ENCODE measurements around the gene PACS2.
"Not testable (repeated sequence)": the region's sequence is repeated elsewhere in the genome, so short reads cannot be mapped to it uniquely, and the experiment has no call there.

The PACS2 gene

GRCh38 chr14:105324871-105325270, 10.3 kb downstream of the PACS2 start:
- no peak overlapping the region for H3K27ac ChIP-seq (ENCODE audit: low read depth, low read length)
- no peaks in the 10 kb centered on the region for H3K36me3 ChIP-seq (ENCODE audit: control insufficient read depth, insufficient read depth, low read length)
- no peaks in the 10 kb centered on the region for H3K27me3 ChIP-seq (ENCODE audit: control insufficient read depth, insufficient read depth, low read length)
- H3K9ac ChIP-seq (ENCODE audit: low read length), result no peak overlapping the region
- H3K4me1 ChIP-seq (ENCODE audit: control insufficient read depth, insufficient read depth, low read length), result peaks cover 13% of the 10 kb centered on the region
- H3K4me3 ChIP-seq (ENCODE audit: low read length), result no peak overlapping the region

- H3K36me3 ChIP-seq (ENCODE audit: control insufficient read depth, insufficient read depth, low read length), result no peaks in the 10 kb centered on the region
- H3K4me1 ChIP-seq (ENCODE audit: control insufficient read depth, insufficient read depth, low read length), result peaks cover 13% of the 10 kb centered on the region
- H3K4me3 ChIP-seq (ENCODE audit: low read length), result no peak overlapping the region
- H3K27ac ChIP-seq (ENCODE audit: low read depth, low read length), result no peak overlapping the region
- no peaks in the 10 kb centered on the region for H3K27me3 ChIP-seq (ENCODE audit: control insufficient read depth, insufficient read depth, low read length)
- no peak overlapping the region for H3K9ac ChIP-seq (ENCODE audit: low read length)
Observed at GRCh38 chr14:105325303-105325702, 10.8 kb downstream of the PACS2 start.

GRCh38 chr14:105325716-105326567, 11.4 kb downstream of the PACS2 start:
- no peaks in the 10 kb centered on the region for H3K36me3 ChIP-seq (ENCODE audit: control insufficient read depth, insufficient read depth, low read length)
- H3K4me3 ChIP-seq (ENCODE audit: low read length), result no peak overlapping the region
- no peak overlapping the region for H3K9ac ChIP-seq (ENCODE audit: low read length)
- H3K4me1 ChIP-seq (ENCODE audit: control insufficient read depth, insufficient read depth, low read length), result peaks cover 13% of the 10 kb centered on the region
- H3K27ac ChIP-seq (ENCODE audit: low read depth, low read length), result no peak overlapping the region
- H3K27me3 ChIP-seq (ENCODE audit: control insufficient read depth, insufficient read depth, low read length), result no peaks in the 10 kb centered on the region

GRCh38 chr14:105326568-105326867, 12.0 kb downstream of the PACS2 start:
- no peak overlapping the region for H3K4me3 ChIP-seq (ENCODE audit: low read length)
- no peaks in the 10 kb centered on the region for H3K36me3 ChIP-seq (ENCODE audit: control insufficient read depth, insufficient read depth, low read length)
- no peaks in the 10 kb centered on the region for H3K27me3 ChIP-seq (ENCODE audit: control insufficient read depth, insufficient read depth, low read length)
- H3K27ac ChIP-seq (ENCODE audit: low read depth, low read length), result no peak overlapping the region
- no peak overlapping the region for H3K9ac ChIP-seq (ENCODE audit: low read length)
- H3K4me1 ChIP-seq (ENCODE audit: control insufficient read depth, insufficient read depth, low read length), result peaks cover 13% of the 10 kb centered on the region

- no peak overlapping the region for H3K27ac ChIP-seq (ENCODE audit: low read depth, low read length)
- no peak overlapping the region for H3K4me3 ChIP-seq (ENCODE audit: low read length)
- H3K27me3 ChIP-seq (ENCODE audit: control insufficient read depth, insufficient read depth, low read length), result no peaks in the 10 kb centered on the region
- no peaks in the 10 kb centered on the region for H3K36me3 ChIP-seq (ENCODE audit: control insufficient read depth, insufficient read depth, low read length)
- H3K9ac ChIP-seq (ENCODE audit: low read length), result no peak overlapping the region
- peaks cover 13% of the 10 kb centered on the region for H3K4me1 ChIP-seq (ENCODE audit: control insufficient read depth, insufficient read depth, low read length)
Observed at GRCh38 chr14:105326891-105327694, 12.5 kb downstream of the PACS2 start.

- peaks cover 13% of the 10 kb centered on the region for H3K4me1 ChIP-seq (ENCODE audit: control insufficient read depth, insufficient read depth, low read length)
- H3K4me3 ChIP-seq (ENCODE audit: low read length); H3K27me3 ChIP-seq (ENCODE audit: control insufficient read depth, insufficient read depth, low read length); H3K27ac ChIP-seq (ENCODE audit: low read depth, low read length); H3K9ac ChIP-seq (ENCODE audit: low read length); H3K36me3 ChIP-seq (ENCODE audit: control insufficient read depth, insufficient read depth, low read length): not testable (repeated sequence)
Observed at GRCh38 chr14:105327695-105328045, 13.1 kb downstream of the PACS2 start.

GRCh38 chr14:105328070-105328677, 13.6 kb downstream of the PACS2 start:
- Histone ChIP-seq H3K9ac (ENCODE audit: low read length) (no peak overlapping the region), H3K4me3 (ENCODE audit: low read length) (no peak overlapping the region)

GRCh38 chr14:105328678-105329390, 14.3 kb downstream of the PACS2 start:
- H3K9ac ChIP-seq (ENCODE audit: low read length), result no peak overlapping the region
- peaks cover 7% of the 10 kb centered on the region for H3K4me1 ChIP-seq (ENCODE audit: control insufficient read depth, insufficient read depth, low read length)

More at GRCh38 chr14:105328070-105328677, 13.6 kb downstream of the PACS2 start:
- H3K27me3 ChIP-seq (ENCODE audit: control insufficient read depth, insufficient read depth, low read length), result no peaks in the 10 kb centered on the region
- H3K36me3 ChIP-seq (ENCODE audit: control insufficient read depth, insufficient read depth, low read length), result no peaks in the 10 kb centered on the region
- no peak overlapping the region for H3K27ac ChIP-seq (ENCODE audit: low read depth, low read length)
- H3K4me1 ChIP-seq (ENCODE audit: control insufficient read depth, insufficient read depth, low read length), result peaks cover 10% of the 10 kb centered on the region

GRCh38 chr14:105329411-105330150, 15.0 kb downstream of the PACS2 start:
- H3K27ac ChIP-seq (ENCODE audit: low read depth, low read length), result no peak overlapping the region

More at GRCh38 chr14:105328678-105329390, 14.3 kb downstream of the PACS2 start:
- no peaks in the 10 kb centered on the region for H3K27me3 ChIP-seq (ENCODE audit: control insufficient read depth, insufficient read depth, low read length)
- H3K4me3 ChIP-seq (ENCODE audit: low read length), result no peak overlapping the region
- H3K36me3 ChIP-seq (ENCODE audit: control insufficient read depth, insufficient read depth, low read length), result no peaks in the 10 kb centered on the region
- H3K27ac ChIP-seq (ENCODE audit: low read depth, low read length), result no peak overlapping the region

GRCh38 chr14:105330491-105330895, 15.9 kb downstream of the PACS2 start:
- Histone ChIP-seq H3K27ac (ENCODE audit: low read depth, low read length) (no peak overlapping the region), H3K9ac (ENCODE audit: low read length) (no peak overlapping the region), H3K36me3 (ENCODE audit: control insufficient read depth, insufficient read depth, low read length) (no peaks in the 10 kb centered on the region), H3K4me1 (ENCODE audit: control insufficient read depth, insufficient read depth, low read length) (no peaks in the 10 kb centered on the region), H3K4me3 (ENCODE audit: low read length) (no peak overlapping the region), H3K27me3 (ENCODE audit: control insufficient read depth, insufficient read depth, low read length) (no peaks in the 10 kb centered on the region)

More at GRCh38 chr14:105329411-105330150, 15.0 kb downstream of the PACS2 start:
- Histone ChIP-seq H3K4me1 (ENCODE audit: control insufficient read depth, insufficient read depth, low read length) (peaks cover 3% of the 10 kb centered on the region), H3K9ac (ENCODE audit: low read length) (no peak overlapping the region), H3K4me3 (ENCODE audit: low read length) (no peak overlapping the region), H3K27me3 (ENCODE audit: control insufficient read depth, insufficient read depth, low read length) (no peaks in the 10 kb centered on the region), H3K36me3 (ENCODE audit: control insufficient read depth, insufficient read depth, low read length) (no peaks in the 10 kb centered on the region)

- Histone ChIP-seq H3K9ac (ENCODE audit: low read length) (no peak overlapping the region), H3K4me3 (ENCODE audit: low read length) (no peak overlapping the region), H3K27ac (ENCODE audit: low read depth, low read length) (no peak overlapping the region), H3K4me1 (ENCODE audit: control insufficient read depth, insufficient read depth, low read length) (no peaks in the 10 kb centered on the region), H3K27me3 (ENCODE audit: control insufficient read depth, insufficient read depth, low read length) (no peaks in the 10 kb centered on the region), H3K36me3 (ENCODE audit: control insufficient read depth, insufficient read depth, low read length) (no peaks in the 10 kb centered on the region)
Observed at GRCh38 chr14:105331575-105332349, 17.2 kb downstream of the PACS2 start.
